ENCODE measurements around the gene RYR1.

DNA sequence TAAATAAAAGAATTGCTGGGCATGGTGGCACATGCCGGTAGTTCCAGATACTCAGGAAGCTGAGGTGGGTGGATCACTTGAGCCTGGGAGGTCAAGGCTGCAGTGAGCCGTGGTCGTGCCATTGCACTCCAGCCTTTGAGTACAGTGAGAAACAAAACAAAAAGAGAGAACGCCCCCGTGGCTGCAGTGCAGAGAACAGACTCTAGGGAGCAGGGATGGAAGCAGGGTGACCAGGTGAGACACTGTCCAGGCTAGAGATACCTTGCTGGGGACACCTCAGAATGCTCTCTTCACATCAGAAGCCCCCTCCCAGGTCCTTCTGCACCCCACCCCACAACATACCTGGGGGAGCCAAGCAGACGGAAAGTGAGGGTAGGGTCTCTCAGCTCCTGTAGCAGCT is 159.4 kb downstream of the RYR1 start:
- TF ChIP-seq, protein P1, sequence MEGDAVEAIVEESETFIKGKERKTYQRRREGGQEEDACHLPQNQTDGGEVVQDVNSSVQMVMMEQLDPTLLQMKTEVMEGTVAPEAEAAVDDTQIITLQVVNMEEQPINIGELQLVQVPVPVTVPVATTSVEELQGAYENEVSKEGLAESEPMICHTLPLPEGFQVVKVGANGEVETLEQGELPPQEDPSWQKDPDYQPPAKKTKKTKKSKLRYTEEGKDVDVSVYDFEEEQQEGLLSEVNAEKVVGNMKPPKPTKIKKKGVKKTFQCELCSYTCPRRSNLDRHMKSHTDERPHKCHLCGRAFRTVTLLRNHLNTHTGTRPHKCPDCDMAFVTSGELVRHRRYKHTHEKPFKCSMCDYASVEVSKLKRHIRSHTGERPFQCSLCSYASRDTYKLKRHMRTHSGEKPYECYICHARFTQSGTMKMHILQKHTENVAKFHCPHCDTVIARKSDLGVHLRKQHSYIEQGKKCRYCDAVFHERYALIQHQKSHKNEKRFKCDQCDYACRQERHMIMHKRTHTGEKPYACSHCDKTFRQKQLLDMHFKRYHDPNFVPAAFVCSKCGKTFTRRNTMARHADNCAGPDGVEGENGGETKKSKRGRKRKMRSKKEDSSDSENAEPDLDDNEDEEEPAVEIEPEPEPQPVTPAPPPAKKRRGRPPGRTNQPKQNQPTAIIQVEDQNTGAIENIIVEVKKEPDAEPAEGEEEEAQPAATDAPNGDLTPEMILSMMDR (IDR thresholded peaks at IDR 0.05), result no peak
- TF ChIP-seq POLR2A (IDR thresholded peaks at IDR 0.05), result no peak

Measured in thyroid gland (tissue), 4 donors.